IMR-90 (cell line): Measurements from ENCODE around the gene RNGTT. TPM values are rescaled to one million over a fixed set of nuclear protein-coding genes. Genes with fewer than 3 reads are reported as not detected.

Source experiments
- ATAC-seq: fragments of 200-7000 bp; cut with Tn5 transposase; 2 replicates; pipeline ENCODE4 v1.9.1; 2020; ENCODE audit warnings: low read depth, mild to moderate bottlenecking, moderate library complexity
- BruUV-seq: library from RNA; stranded (reverse); fragments of 400-500 nt; replicated peaks from 2 replicates; lab custom pipeline; 2021; lab: Mats Ljungman, UMichigan
- CTCF ChIA-PET: fragments of 300-600 bp; formaldehyde crosslinking; extraction: SDS; loops from one replicate; lab custom pipeline; 2021; ENCODE audit warnings: antibody characterized with exemption; lab: Yijun Ruan, JAX
- POLR2A ChIA-PET: fragments of 300-600 bp; sonication (Branson Sonifier 250); formaldehyde crosslinking; loops from one replicate; lab custom pipeline; 2022; ENCODE audit warnings: antibody characterized with exemption; ENCODE audit not compliant: unreplicated experiment; lab: Charles Lee
- DNase-seq: peaks from one replicate; pipeline ENCODE4 v3.0.0; 2013
- H2AFZ ChIP-seq: replicated peaks from 2 replicates; pipeline ENCODE3; 2013; ENCODE audit warnings: low read length, mild to moderate bottlenecking; ENCODE audit not compliant: poor library complexity
- H2AK5ac ChIP-seq: 2 replicates; pipeline ENCODE4 v1.6.1; 2013; ENCODE audit warnings: low read depth, low read length, inconsistent platforms
- H2AK9ac ChIP-seq: replicated peaks from 2 replicates; pipeline ENCODE3; 2013; ENCODE audit warnings: mild to moderate bottlenecking, low read depth, low read length, moderate library complexity; ENCODE audit not compliant: poor library complexity
- H2BK120ac ChIP-seq: 2 replicates; pipeline ENCODE4 v1.6.1; 2013; ENCODE audit warnings: low read depth, low read length, inconsistent platforms
- H2BK15ac ChIP-seq: 3 replicates; pipeline ENCODE4 v1.6.1; 2013; ENCODE audit warnings: low read depth, low read length, inconsistent platforms
- H2BK20ac ChIP-seq: 2 replicates; pipeline ENCODE4 v1.6.1; 2013; ENCODE audit warnings: low read depth, mild to moderate bottlenecking, inconsistent platforms, low read length, moderate library complexity
- H2BK5ac ChIP-seq: 2 replicates; pipeline ENCODE4 v1.6.1; 2013; ENCODE audit warnings: mild to moderate bottlenecking, low read depth, low read length, inconsistent platforms; ENCODE audit not compliant: poor library complexity, severe bottlenecking
- H3K14ac ChIP-seq: replicated peaks from 2 replicates; pipeline ENCODE4 v1.6.1; 2013; ENCODE audit warnings: low read depth, low read length, inconsistent platforms
- H3K18ac ChIP-seq: 2 replicates; pipeline ENCODE4 v1.6.1; 2013; ENCODE audit warnings: low read depth, low read length, control low read depth
- H3K23ac ChIP-seq: 2 replicates; pipeline ENCODE4 v1.6.1; 2013; ENCODE audit warnings: low read depth, low read length, inconsistent platforms
- H3K27ac ChIP-seq: 2 replicates; pipeline ENCODE4 v1.5.1; 2013; ENCODE audit warnings: mild to moderate bottlenecking, control low read depth, low read length; ENCODE audit not compliant: insufficient read depth
- H3K27me3 ChIP-seq: 2 replicates; pipeline ENCODE4 v1.6.1; 2013; ENCODE audit warnings: low read length; ENCODE audit not compliant: control insufficient read depth, insufficient read depth
- H3K36me3 ChIP-seq: 2 replicates; pipeline ENCODE4 v1.6.1; 2013; ENCODE audit warnings: low read length, mixed read lengths; ENCODE audit not compliant: control insufficient read depth, insufficient read depth
- H3K4ac ChIP-seq: 2 replicates; pipeline ENCODE4 v1.6.1; 2013; ENCODE audit warnings: low read depth, low read length, inconsistent platforms
- H3K4me1 ChIP-seq: 2 replicates; pipeline ENCODE4 v1.6.1; 2013; ENCODE audit warnings: low read length, mixed read lengths; ENCODE audit not compliant: control insufficient read depth, insufficient read depth
- H3K4me2 ChIP-seq: 2 replicates; pipeline ENCODE4 v1.6.1; 2013; ENCODE audit warnings: low read depth, mild to moderate bottlenecking, control low read depth, low read length, moderate library complexity
- H3K4me3 ChIP-seq: 2 replicates; pipeline ENCODE4 v1.5.1; 2013; ENCODE audit warnings: low read depth, mild to moderate bottlenecking, control low read depth, low read length, moderate library complexity; ENCODE audit not compliant: insufficient read depth
- H3K56ac ChIP-seq: 2 replicates; pipeline ENCODE4 v1.6.1; 2013; ENCODE audit warnings: low read length, inconsistent platforms; ENCODE audit not compliant: insufficient read depth; ENCODE audit errors: extremely low read depth
- H3K79me1 ChIP-seq, 2 experiments: 2 replicates each; pipeline ENCODE4 v1.6.1; 2013; ENCODE audit warnings: low read length in 2 of 2, inconsistent platforms in 1 of 2, low read depth in 1 of 2
- H3K9ac ChIP-seq: 2 replicates; pipeline ENCODE4 v1.6.1; 2013; ENCODE audit warnings: low read depth, low read length, control low read depth
- H3K9me1 ChIP-seq: 2 replicates; pipeline ENCODE4 v1.6.1; 2013; ENCODE audit warnings: low read length, inconsistent platforms; ENCODE audit not compliant: insufficient read depth
- H3K9me3 ChIP-seq: 2 replicates; pipeline ENCODE4 v1.6.1; 2013; ENCODE audit warnings: low read length; ENCODE audit not compliant: control insufficient read depth, insufficient read depth
- H4K20me1 ChIP-seq: 2 replicates; pipeline ENCODE4 v1.6.1; 2013; ENCODE audit warnings: low read length, inconsistent platforms; ENCODE audit not compliant: insufficient read depth
- H4K5ac ChIP-seq: 2 replicates; pipeline ENCODE4 v1.6.1; 2013; ENCODE audit warnings: mild to moderate bottlenecking, low read depth, low read length, control low read depth
- H4K8ac ChIP-seq, 2 experiments: 2 replicates each; pipeline ENCODE4 v1.6.1; 2013; ENCODE audit warnings: low read depth in 2 of 2, low read length in 2 of 2, control low read depth in 1 of 2, inconsistent platforms in 1 of 2
- H4K91ac ChIP-seq: 2 replicates; pipeline ENCODE4 v1.6.1; 2013; ENCODE audit warnings: low read depth, low read length, inconsistent platforms; ENCODE audit not compliant: insufficient read depth
- BHLHE40 ChIP-seq: fragments of 150-350 bp; IDR thresholded peaks from 2 replicates; pipeline ENCODE4 v1.6.1; 2016; ENCODE audit warnings: mild to moderate bottlenecking, low read depth, low read length
- CEBPB ChIP-seq: IDR thresholded peaks from 2 replicates; pipeline ENCODE4 v1.6.1; 2012; ENCODE audit warnings: low read depth, low read length, improper control_type of control experiment
- CHD1 ChIP-seq: IDR thresholded peaks from 2 replicates; pipeline ENCODE4 v1.6.1; 2012; ENCODE audit warnings: low read depth, low read length, improper control_type of control experiment
- FOS ChIP-seq: fragments of 150-350 bp; IDR thresholded peaks from 2 replicates; pipeline ENCODE4 v1.6.1; 2016; ENCODE audit warnings: low read depth, low read length
- MAZ ChIP-seq: IDR thresholded peaks from 2 replicates; pipeline ENCODE4 v1.6.1; 2012; ENCODE audit warnings: low read depth, mild to moderate bottlenecking, low read length, improper control_type of control experiment, moderate library complexity, borderline replicate concordance
- MXI1 ChIP-seq: IDR thresholded peaks from 2 replicates; pipeline ENCODE4 v1.6.1; 2012; ENCODE audit warnings: low read depth, mild to moderate bottlenecking, low read length, moderate library complexity, borderline replicate concordance
- NFE2L2 ChIP-seq: fragments of 150-350 bp; IDR thresholded peaks from 2 replicates; pipeline ENCODE4 v1.6.1; 2016; ENCODE audit warnings: low read depth, mild to moderate bottlenecking, low read length
- POLR2A ChIP-seq: IDR thresholded peaks from 2 replicates; pipeline ENCODE4 v1.6.1; 2012; ENCODE audit warnings: mild to moderate bottlenecking, low read depth, low read length
- RAD21 ChIP-seq: IDR thresholded peaks from 2 replicates; pipeline ENCODE4 v1.6.1; 2012; ENCODE audit warnings: low read length, improper control_type of control experiment
- RCOR1 ChIP-seq: IDR thresholded peaks from 2 replicates; pipeline ENCODE4 v1.6.1; 2012; ENCODE audit warnings: mild to moderate bottlenecking, low read length, improper control_type of control experiment; ENCODE audit not compliant: insufficient replicate concordance
- RFX5 ChIP-seq: IDR thresholded peaks from 2 replicates; pipeline ENCODE4 v1.8.0; 2012; ENCODE audit warnings: low read depth, mild to moderate bottlenecking, low read length, moderate library complexity
- SMC3 ChIP-seq: fragments of 150-350 bp; IDR thresholded peaks from 2 replicates; pipeline ENCODE4 v1.6.1; 2016; ENCODE audit warnings: low read depth, mild to moderate bottlenecking, antibody characterized with exemption, low read length, moderate library complexity
- WGBS, 2 experiments: methylation state at CpG; one replicate each; pipeline versions ENCODE4 v1.1.5 to v1.1.7; 2013; ENCODE audit warnings: missing lambda C conversion rate in 2 of 2; ENCODE audit not compliant: insufficient read length in 1 of 2; ENCODE audit errors: extremely low coverage in 2 of 2; 5-methylcytosine and 5-hydroxymethylcytosine counted together
- dilution Hi-C: fragments of 300-500 bp; cut with HindIII; formaldehyde crosslinking; loops from one replicate; pipeline ENCODE4 v1.14.3; 2018; ENCODE audit warnings: low sequenced_read_pairs; ENCODE audit not compliant: unreplicated experiment
- in situ Hi-C: fragments of 300-500 bp; cut with MboI; formaldehyde crosslinking; loops from 3 replicates; pipeline ENCODE4 v1.14.3; 2019; ENCODE audit warnings: low sequenced_read_pairs, inconsistent platforms, mixed read lengths
- intact Hi-C: fragments of 100-400 bp; cut with micrococcal nuclease; formaldehyde crosslinking; loops from 2 replicates; pipeline ENCODE4 v1.10.0; 2022
- polyA plus RNA-seq, 3 experiments: library from polyadenylated mRNA; depleted of rRNA; stranded (reverse); fragments of >200 nt; gene quantifications; 2 replicates each; pipeline ENCODE4 v1.2.3, GENCODE V29; 2012; ENCODE audit warnings: low replicate concordance in 1 of 3
- total RNA-seq: library from RNA; depleted of rRNA; stranded (reverse); fragments of >200 nt; gene quantifications from 2 replicates; pipeline ENCODE4 v1.2.3, GENCODE V29; 2012
- TF ChIP-seq, protein P1 (sequence below): conservative IDR thresholded peaks from 2 replicates; pipeline ENCODE4 v1.5.1; 2012; ENCODE audit warnings: mild to moderate bottlenecking, low read depth, low read length, improper control_type of control experiment
- TF ChIP-seq, protein P2 (sequence below): fragments of 150-350 bp; IDR thresholded peaks from 2 replicates; pipeline ENCODE4 v1.6.1; 2016; ENCODE audit warnings: low read depth, mild to moderate bottlenecking, low read length, moderate library complexity, borderline replicate concordance
- TF ChIP-seq, protein P3 (sequence below): fragments of 150-350 bp; IDR thresholded peaks from 2 replicates; pipeline ENCODE4 v1.6.1; 2017; ENCODE audit warnings: mild to moderate bottlenecking, antibody characterized with exemption, low read length, low read depth

RNGTT gene
- total and polyA plus RNA-seq, 2 of the 4 experiments (the other 2 are of a cell fraction) = 5.4 to 21.7 TPM

DNA sequence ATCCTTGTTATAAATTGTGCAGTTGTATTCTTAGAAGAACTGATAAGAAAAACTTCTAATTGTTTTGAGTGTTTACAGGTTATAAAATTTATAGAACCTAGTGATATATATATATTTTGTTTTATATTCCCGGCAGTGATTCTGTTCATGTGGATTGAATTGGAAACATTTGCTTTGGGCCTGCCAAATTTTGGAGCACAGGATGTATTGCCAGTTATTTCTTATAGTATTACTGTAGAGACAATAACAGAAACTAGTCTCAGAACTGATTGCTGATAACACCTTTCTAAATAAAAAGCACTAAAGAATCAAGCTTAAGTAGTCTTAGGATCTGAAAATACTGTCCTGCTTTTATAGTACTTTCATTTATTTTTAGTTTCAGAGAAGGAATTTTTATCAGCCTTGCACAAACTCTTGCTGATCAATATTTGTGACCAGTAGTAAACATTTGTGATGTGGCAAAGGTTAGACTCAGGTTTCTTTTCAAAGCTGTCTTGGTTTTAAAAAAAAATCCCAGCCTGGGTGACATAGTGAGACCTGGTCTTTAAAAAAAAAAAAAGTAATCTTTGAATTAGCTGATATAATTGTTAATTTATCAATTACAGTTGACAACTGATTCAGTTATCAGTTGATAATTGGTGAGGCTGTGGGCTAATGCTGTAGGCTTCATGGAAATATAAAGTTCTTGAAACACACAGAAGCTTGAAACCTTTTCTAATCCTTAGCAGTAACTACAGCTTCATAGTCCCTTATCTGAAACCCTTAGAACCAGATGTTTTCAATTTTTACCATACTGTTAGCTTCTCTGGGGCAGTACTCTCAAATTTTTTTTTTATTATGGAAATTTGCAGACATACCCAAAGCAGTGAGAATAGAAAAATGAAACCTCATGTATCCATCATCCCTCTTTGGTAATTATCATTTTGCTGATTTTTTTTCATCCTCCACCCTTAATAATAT is 42.4 kb downstream of the RNGTT start:
- dilution Hi-C loops = no loop called here
- no peak for ATAC-seq
- Histone ChIP-seq H3K23ac (no peak overlapping the region), H3K4me2 (no peak overlapping the region), H3K56ac (no peak overlapping the region; the same call in 1 of the 2 replicates), H3K4me1 (no peaks in the 10 kb centered on the region), H3K9me3 (no peaks in the 10 kb centered on the region), H4K8ac (no peak overlapping the region), H3K27ac (no peak overlapping the region), H3K4ac (no peak overlapping the region), H2AK5ac (no peak overlapping the region), H2AK9ac (no peak overlapping the region), H3K14ac (no peak overlapping the region), H4K20me1 (no peaks in the 10 kb centered on the region), H3K79me1 (no peaks in the 10 kb centered on the region), H3K4me3 (no peak overlapping the region), H2BK5ac (no peak overlapping the region), H4K5ac (no peak overlapping the region), H3K9ac (no peak overlapping the region), H2BK15ac (no peak overlapping the region), H3K27me3 (no peaks in the 10 kb centered on the region), H4K91ac (no peak overlapping the region), H2BK20ac (no peak overlapping the region), H2BK120ac (no peak overlapping the region), H3K18ac (no peak overlapping the region), H3K9me1 (no peaks in the 10 kb centered on the region), H2AFZ (no peak overlapping the region), H3K36me3 (peaks cover 5% of the 10 kb centered on the region)
- POLR2A ChIA-PET = no interaction called here
- no TSS peak for BruUV-seq
- no CpG with 5 or more reads among the region's 1 CpG for WGBS, 2 experiments
- intact Hi-C loops = no loop called here
- CTCF ChIA-PET = no interaction called here
- in situ Hi-C loops = no loop called here
- DNase-seq = no peak
- TF ChIP-seq, protein P1, sequence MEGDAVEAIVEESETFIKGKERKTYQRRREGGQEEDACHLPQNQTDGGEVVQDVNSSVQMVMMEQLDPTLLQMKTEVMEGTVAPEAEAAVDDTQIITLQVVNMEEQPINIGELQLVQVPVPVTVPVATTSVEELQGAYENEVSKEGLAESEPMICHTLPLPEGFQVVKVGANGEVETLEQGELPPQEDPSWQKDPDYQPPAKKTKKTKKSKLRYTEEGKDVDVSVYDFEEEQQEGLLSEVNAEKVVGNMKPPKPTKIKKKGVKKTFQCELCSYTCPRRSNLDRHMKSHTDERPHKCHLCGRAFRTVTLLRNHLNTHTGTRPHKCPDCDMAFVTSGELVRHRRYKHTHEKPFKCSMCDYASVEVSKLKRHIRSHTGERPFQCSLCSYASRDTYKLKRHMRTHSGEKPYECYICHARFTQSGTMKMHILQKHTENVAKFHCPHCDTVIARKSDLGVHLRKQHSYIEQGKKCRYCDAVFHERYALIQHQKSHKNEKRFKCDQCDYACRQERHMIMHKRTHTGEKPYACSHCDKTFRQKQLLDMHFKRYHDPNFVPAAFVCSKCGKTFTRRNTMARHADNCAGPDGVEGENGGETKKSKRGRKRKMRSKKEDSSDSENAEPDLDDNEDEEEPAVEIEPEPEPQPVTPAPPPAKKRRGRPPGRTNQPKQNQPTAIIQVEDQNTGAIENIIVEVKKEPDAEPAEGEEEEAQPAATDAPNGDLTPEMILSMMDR = no peak
- no peak for TF ChIP-seq CHD1
- no peak for TF ChIP-seq FOS
- no peak for TF ChIP-seq RFX5
- no peak for TF ChIP-seq POLR2A
- TF ChIP-seq RCOR1 = no peak
- no peak for TF ChIP-seq CEBPB
- TF ChIP-seq, protein P2, sequence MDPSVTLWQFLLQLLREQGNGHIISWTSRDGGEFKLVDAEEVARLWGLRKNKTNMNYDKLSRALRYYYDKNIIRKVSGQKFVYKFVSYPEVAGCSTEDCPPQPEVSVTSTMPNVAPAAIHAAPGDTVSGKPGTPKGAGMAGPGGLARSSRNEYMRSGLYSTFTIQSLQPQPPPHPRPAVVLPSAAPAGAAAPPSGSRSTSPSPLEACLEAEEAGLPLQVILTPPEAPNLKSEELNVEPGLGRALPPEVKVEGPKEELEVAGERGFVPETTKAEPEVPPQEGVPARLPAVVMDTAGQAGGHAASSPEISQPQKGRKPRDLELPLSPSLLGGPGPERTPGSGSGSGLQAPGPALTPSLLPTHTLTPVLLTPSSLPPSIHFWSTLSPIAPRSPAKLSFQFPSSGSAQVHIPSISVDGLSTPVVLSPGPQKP = no peak
- TF ChIP-seq MXI1 = no peak
- TF ChIP-seq MAZ = no peak
- TF ChIP-seq RAD21 = no peak
- no peak for TF ChIP-seq BHLHE40
- TF ChIP-seq, protein P3, sequence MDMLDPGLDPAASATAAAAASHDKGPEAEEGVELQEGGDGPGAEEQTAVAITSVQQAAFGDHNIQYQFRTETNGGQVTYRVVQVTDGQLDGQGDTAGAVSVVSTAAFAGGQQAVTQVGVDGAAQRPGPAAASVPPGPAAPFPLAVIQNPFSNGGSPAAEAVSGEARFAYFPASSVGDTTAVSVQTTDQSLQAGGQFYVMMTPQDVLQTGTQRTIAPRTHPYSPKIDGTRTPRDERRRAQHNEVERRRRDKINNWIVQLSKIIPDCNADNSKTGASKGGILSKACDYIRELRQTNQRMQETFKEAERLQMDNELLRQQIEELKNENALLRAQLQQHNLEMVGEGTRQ = no peak
- no peak for TF ChIP-seq SMC3
- TF ChIP-seq NFE2L2 = no peak
